ENCODE results near the gene FBLN2. TPM values are rescaled to one million over a fixed set of nuclear protein-coding genes. Genes with fewer than 3 reads are reported as not detected.

The FBLN2 gene
- total RNA-seq, 4 donors from 2014 or later: 6.3 to 122 (median 25.7) TPM

DNA sequence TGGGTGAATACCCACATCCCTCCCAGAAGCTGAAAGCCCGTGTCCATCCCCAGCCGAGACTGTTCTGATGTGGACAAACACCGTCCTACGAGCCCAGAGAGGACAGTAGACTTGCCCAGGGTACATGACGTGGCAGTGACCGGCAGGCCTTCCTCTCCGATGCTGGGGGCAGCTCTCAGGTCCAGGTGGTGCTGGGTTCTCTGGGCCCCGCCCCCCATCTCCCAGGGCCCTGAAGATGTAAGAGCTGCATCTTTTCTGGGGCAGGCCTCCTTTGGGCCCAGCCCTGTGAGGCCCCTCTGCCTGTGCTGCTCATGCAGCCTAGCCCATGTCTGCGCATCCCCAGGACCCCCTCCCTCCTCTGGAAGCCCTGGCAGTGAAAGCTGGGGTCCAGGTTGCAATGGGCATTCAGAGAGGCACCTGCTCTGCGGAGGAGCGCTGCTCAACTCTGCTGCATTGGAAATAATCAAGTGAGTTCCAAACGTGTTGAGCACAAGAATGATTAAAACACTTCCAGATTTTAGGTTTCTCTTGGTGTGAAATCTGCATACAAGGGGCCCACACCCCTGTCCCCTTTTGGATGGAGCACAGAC is 71.9 kb downstream of the FBLN2 start:
- DNase-seq: no peak
- no peaks in the 10 kb centered on the region for H3K9me3 ChIP-seq
- peaks cover 0 to 25% (median 0%) of the 10 kb centered on the region in 3 donors for H3K36me3 ChIP-seq

DNA sequence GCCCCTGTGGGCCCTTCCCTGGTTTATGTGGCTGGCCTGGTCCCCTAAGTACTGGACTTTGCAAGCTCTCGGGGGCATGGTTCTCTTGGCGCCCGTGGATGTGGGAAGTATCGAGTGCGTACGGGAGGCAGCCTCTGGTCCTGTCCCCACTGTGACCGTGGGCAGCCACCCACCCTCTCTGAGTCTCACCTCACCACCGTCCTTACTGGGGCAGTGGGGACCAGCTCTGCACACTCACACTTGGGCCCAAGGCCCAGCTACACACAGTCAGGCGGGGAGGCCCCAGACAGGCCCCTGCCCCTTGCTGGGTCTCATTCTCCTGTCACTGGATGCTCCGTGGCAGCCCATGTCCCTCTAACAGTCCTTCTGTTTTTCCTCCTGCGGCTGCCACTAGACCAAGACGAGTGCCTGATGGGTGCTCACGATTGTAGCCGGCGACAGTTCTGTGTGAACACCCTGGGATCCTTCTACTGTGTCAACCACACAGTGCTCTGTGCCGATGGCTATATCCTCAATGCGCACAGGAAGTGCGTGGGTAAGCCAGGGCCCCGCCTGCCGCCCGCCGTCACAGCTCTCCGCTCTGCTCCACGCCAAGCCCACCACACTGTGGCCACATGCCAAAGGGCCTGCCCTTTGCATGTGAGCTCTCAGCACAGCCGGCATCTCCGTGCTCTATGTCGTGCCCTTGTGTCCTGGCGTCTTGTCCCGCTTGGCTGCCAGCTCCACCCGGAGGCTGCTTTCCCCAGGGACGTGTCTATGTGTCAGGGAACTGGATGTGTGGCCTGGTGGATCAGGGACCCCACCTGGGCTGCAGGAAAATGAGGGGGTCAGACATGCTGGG is 72.7 kb downstream of the FBLN2 start:
- intact Hi-C loops (cut with DNase I): no loop called here
- Histone ChIP-seq H3K9me3 (no peaks in the 10 kb centered on the region), H3K27me3 (no peaks in the 10 kb centered on the region), H3K4me1 (peaks cover 0 to 22% (median 10%) of the 10 kb centered on the region in 3 donors), H3K27ac (no peak overlapping the region), H3K36me3 (peaks cover 0 to 25% (median 0%) of the 10 kb centered on the region in 3 donors), H3K4me3 (no peak overlapping the region)
- DNase-seq: no peak
- WGBS, 2 donors: 87 to 88% methylated on average over 5 to 17 of the region's 31 CpGs
- TF ChIP-seq, protein P1, sequence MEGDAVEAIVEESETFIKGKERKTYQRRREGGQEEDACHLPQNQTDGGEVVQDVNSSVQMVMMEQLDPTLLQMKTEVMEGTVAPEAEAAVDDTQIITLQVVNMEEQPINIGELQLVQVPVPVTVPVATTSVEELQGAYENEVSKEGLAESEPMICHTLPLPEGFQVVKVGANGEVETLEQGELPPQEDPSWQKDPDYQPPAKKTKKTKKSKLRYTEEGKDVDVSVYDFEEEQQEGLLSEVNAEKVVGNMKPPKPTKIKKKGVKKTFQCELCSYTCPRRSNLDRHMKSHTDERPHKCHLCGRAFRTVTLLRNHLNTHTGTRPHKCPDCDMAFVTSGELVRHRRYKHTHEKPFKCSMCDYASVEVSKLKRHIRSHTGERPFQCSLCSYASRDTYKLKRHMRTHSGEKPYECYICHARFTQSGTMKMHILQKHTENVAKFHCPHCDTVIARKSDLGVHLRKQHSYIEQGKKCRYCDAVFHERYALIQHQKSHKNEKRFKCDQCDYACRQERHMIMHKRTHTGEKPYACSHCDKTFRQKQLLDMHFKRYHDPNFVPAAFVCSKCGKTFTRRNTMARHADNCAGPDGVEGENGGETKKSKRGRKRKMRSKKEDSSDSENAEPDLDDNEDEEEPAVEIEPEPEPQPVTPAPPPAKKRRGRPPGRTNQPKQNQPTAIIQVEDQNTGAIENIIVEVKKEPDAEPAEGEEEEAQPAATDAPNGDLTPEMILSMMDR (IDR thresholded peaks at IDR 0.05): no peak
- no peak for TF ChIP-seq POLR2A (IDR thresholded peaks at IDR 0.05)

More for the DNA sequence above, 71.9 kb downstream of the FBLN2 start:
- TF ChIP-seq POLR2A (IDR thresholded peaks at IDR 0.05): no peak
- TF ChIP-seq, protein P1 (IDR thresholded peaks at IDR 0.05): no peak
- WGBS, 2 donors: 93 to 96% methylated on average over 4 to 6 of the region's 12 CpGs
- H3K27me3 ChIP-seq: no peaks in the 10 kb centered on the region
- no peak overlapping the region for H3K4me3 ChIP-seq
- intact Hi-C loops (cut with DNase I): no loop called here
- H3K27ac ChIP-seq: no peak overlapping the region
- peaks cover 0 to 22% (median 10%) of the 10 kb centered on the region in 3 donors for H3K4me1 ChIP-seq

DNA sequence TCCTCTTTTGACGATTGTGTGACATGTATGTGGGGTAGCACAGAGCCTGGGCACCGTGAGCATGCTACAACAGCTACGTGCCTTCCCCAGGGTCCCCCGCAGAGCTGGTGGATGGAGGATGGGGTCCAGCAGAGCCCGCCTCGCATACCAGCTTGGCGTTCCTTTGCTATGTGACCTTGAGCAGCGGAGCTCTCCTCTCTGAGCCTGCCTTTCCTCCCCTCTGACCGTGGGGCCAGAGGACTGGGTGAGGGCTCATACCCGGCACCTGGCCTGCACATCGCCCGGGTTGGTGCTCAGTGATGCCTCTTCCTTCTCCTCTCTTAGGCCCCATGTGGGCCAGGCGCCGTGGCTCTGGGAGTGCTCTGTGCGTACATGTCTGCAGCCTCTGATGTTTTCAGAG is 73.4 kb downstream of the FBLN2 start:
- H3K9me3 ChIP-seq: no peaks in the 10 kb centered on the region
- H3K4me1 ChIP-seq: peaks cover 0 to 22% (median 10%) of the 10 kb centered on the region in 3 donors
- no peaks in the 10 kb centered on the region for H3K27me3 ChIP-seq
- intact Hi-C loops (cut with DNase I): no loop called here
- peaks cover 0 to 25% (median 0%) of the 10 kb centered on the region in 3 donors for H3K36me3 ChIP-seq
- WGBS, 2 donors: 93 to 100% methylated on average over 2 to 3 of the region's 15 CpGs
- no peak for DNase-seq
- H3K27ac ChIP-seq: peak overlapping the region in 1 of 4 donors; percentile 65
- TF ChIP-seq, protein P1 (IDR thresholded peaks at IDR 0.05): no peak
- TF ChIP-seq POLR2A (IDR thresholded peaks at IDR 0.05): no peak
- no peak overlapping the region for H3K4me3 ChIP-seq

DNA sequence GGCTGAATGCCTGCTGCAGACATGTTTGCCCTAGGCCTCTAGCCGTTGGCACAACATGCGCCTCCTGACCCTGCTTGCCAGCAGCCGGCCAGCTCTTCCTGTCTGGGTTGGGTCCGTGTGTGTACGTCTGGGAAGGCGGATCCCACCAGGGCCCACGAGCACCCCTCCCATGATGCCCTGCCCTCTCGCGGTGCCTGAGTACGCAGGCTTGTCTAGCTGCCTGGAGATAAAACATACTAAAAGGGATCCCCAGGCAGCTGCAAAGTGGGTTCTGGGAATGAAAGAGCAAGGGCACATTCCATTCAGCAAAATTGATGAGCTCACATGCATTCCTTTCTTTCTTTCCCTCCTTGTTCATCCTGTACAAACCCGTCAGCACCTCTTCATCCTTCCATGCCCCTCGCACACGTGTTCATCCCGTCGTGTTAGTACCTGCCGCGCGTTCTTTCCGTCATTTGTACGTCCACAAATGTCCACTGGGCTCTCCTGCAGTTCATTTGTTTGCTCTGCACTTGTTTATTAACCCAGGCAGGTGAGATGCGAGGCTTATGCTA is 74.3 kb downstream of the FBLN2 start:
- H3K27me3 ChIP-seq: no peaks in the 10 kb centered on the region
- peaks cover 0 to 22% (median 10%) of the 10 kb centered on the region in 3 donors for H3K4me1 ChIP-seq
- H3K9me3 ChIP-seq: no peaks in the 10 kb centered on the region
- TF ChIP-seq, protein P1 (IDR thresholded peaks at IDR 0.05): no peak
- no peak for TF ChIP-seq POLR2A (IDR thresholded peaks at IDR 0.05)
- peak overlapping the region in 2 of 4 donors; percentile 65 for H3K27ac ChIP-seq
- WGBS, 2 donors: 43 to 68% methylated on average over 12 to 18 of the region's 21 CpGs
- H3K4me3 ChIP-seq: no peak overlapping the region
- no peak for DNase-seq
- intact Hi-C loops (cut with DNase I): no loop called here
- peaks cover 0 to 23% (median 0%) of the 10 kb centered on the region in 3 donors for H3K36me3 ChIP-seq

DNA sequence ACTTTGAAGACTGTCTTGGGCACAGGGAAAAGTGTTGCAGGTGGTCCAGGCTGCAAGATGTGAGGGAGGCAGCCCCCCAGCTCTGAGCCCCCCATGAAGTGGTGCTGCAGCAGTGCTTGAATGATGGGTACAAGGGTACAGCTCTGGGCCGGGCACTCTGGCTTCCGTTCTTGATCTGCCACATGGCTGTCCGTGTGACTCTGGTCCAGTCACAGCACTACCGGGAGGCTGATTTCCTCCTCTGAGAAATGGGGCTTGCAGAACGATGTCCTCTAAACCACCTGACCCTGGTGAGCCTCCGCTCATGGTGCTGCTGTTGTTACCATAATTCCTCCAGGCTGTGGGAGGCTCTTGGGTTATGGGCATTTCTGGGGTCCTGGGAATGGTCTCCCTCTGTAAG is 75.1 kb downstream of the FBLN2 start:
- intact Hi-C loops (cut with DNase I): no loop called here
- Histone ChIP-seq H3K4me1 (peaks cover 0 to 22% (median 10%) of the 10 kb centered on the region in 3 donors), H3K9me3 (no peaks in the 10 kb centered on the region), H3K27me3 (no peaks in the 10 kb centered on the region), H3K36me3 (peaks cover 0 to 15% (median 0%) of the 10 kb centered on the region in 3 donors), H3K4me3 (no peak overlapping the region), H3K27ac (no peak overlapping the region)
- no peak for TF ChIP-seq POLR2A (IDR thresholded peaks at IDR 0.05)
- TF ChIP-seq, protein P1 (IDR thresholded peaks at IDR 0.05): no peak
- no peak for DNase-seq
- WGBS, 2 donors: 80 to 100% methylated on average over 1 to 3 of the region's 6 CpGs
